Mesendoderm (in vitro differentiated cells): ENCODE results near the gene MESD. TPM values are rescaled to one million over a fixed set of nuclear protein-coding genes. Genes with fewer than 3 reads are reported as not detected.

Source experiments
- DNase-seq: peaks from one replicate; pipeline ENCODE4 v3.0.0; 2013
- H2AK5ac ChIP-seq: 2 replicates; pipeline ENCODE4 v1.6.1; 2013; ENCODE audit warnings: low read length, inconsistent platforms
- H2BK120ac ChIP-seq: 2 replicates; pipeline ENCODE4 v1.6.1; 2013; ENCODE audit warnings: low read depth, mild to moderate bottlenecking, low read length, moderate library complexity, mixed read lengths
- H2BK15ac ChIP-seq: replicated peaks from 2 replicates; pipeline ENCODE4 v1.6.1; 2013; ENCODE audit warnings: low read depth, mild to moderate bottlenecking, moderate library complexity
- H2BK5ac ChIP-seq: 2 replicates; pipeline ENCODE4 v1.6.1; 2013; ENCODE audit warnings: low read length, inconsistent platforms
- H3K18ac ChIP-seq: 2 replicates; pipeline ENCODE4 v1.6.1; 2013; ENCODE audit warnings: mild to moderate bottlenecking, low read length, mixed read lengths
- H3K23ac ChIP-seq: one replicate; pipeline ENCODE4 v1.6.1; 2013; ENCODE audit warnings: low read length
- H3K27ac ChIP-seq: 2 replicates; pipeline ENCODE4 v1.5.1; 2013; ENCODE audit warnings: low read depth, mild to moderate bottlenecking, inconsistent platforms, low read length, moderate library complexity
- H3K27me3 ChIP-seq: 2 replicates; pipeline ENCODE4 v1.6.1; 2013; ENCODE audit warnings: low read length, control low read depth, mild to moderate bottlenecking, inconsistent platforms; ENCODE audit not compliant: insufficient read depth, poor library complexity
- H3K36me3 ChIP-seq: 2 replicates; pipeline ENCODE4 v1.6.1; 2013; ENCODE audit warnings: low read length, inconsistent platforms; ENCODE audit not compliant: control insufficient read depth, insufficient read depth
- H3K4ac ChIP-seq: one replicate; pipeline ENCODE4 v1.6.1; 2013; ENCODE audit warnings: low read depth, mild to moderate bottlenecking, low read length, moderate library complexity
- H3K4me1 ChIP-seq: 2 replicates; pipeline ENCODE4 v1.6.1; 2013; ENCODE audit warnings: low read depth, low read length, inconsistent platforms; ENCODE audit not compliant: control insufficient read depth
- H3K4me2 ChIP-seq: 2 replicates; pipeline ENCODE4 v1.6.1; 2013; ENCODE audit warnings: low read length
- H3K4me3 ChIP-seq: 2 replicates; pipeline ENCODE4 v1.5.1; 2013; ENCODE audit warnings: mild to moderate bottlenecking, low read length
- H3K56ac ChIP-seq: one replicate; pipeline ENCODE4 v1.6.1; 2013; ENCODE audit warnings: low read length
- H3K79me1 ChIP-seq: 2 replicates; pipeline ENCODE4 v1.6.1; 2013; ENCODE audit warnings: low read length, inconsistent platforms
- H3K79me2 ChIP-seq: 2 replicates; pipeline ENCODE4 v1.6.1; 2013; ENCODE audit warnings: mild to moderate bottlenecking, low read length; ENCODE audit not compliant: control insufficient read depth, insufficient read depth
- H3K9ac ChIP-seq: 2 replicates; pipeline ENCODE4 v1.6.1; 2013; ENCODE audit warnings: low read length, inconsistent platforms
- H4K5ac ChIP-seq: one replicate; pipeline ENCODE4 v1.6.1; 2013; ENCODE audit warnings: low read length
- H4K8ac ChIP-seq: one replicate; pipeline ENCODE4 v1.6.1; 2013; ENCODE audit warnings: low read depth, mild to moderate bottlenecking, control low read depth, low read length, moderate library complexity
- WGBS: extraction: QIAGEN DNeasy Blood & Tissue Kit; methylation state at CpG from one replicate; pipeline ENCODE4 v1.1.7; 2013; ENCODE audit warnings: low lambda C conversion rate, missing lambda C conversion rate; ENCODE audit not compliant: insufficient coverage; ENCODE audit errors: extremely low coverage; 5-methylcytosine and 5-hydroxymethylcytosine counted together
- polyA plus RNA-seq, 2 experiments: library from polyadenylated mRNA; stranded (reverse); fragments of 200-250 nt; gene quantifications; one replicate each; pipeline ENCODE4 v1.2.3, GENCODE V29; 2013

Gene MESD
- polyA plus RNA-seq (2013, experiment 1 of 2), result 32.1 TPM
- 31.9 TPM for polyA plus RNA-seq (2013, experiment 2 of 2)

GRCh38 chr15:80989518-80990478 lies at the start of gene MESD:
Gene MESD, minus strand, starts transcription at chr15:80989819. Its CDS starts 28 bp downstream, at chr15:80989791.
- peak; percentile 97 for DNase-seq
- Histone ChIP-seq H2AK5ac (peak within 1 kb of the TSS; percentile 7), H3K56ac (peak within 1 kb of the TSS; percentile 94), H3K79me1 (peaks cover 16% of the 10 kb centered on the region), H4K8ac (no peak within 1 kb of the TSS), H3K4me1 (peaks cover 17% of the 10 kb centered on the region), H3K9ac (peak within 1 kb of the TSS; percentile 88), H3K4me3 (peak within 1 kb of the TSS; percentile 70), H3K79me2 (peaks cover 39% of the 10 kb centered on the region), H2BK5ac (peak within 1 kb of the TSS; percentile 29), H4K5ac (peak within 1 kb of the TSS; percentile 77), H2BK15ac (no peak within 1 kb of the TSS), H3K4me2 (peak within 1 kb of the TSS; percentile 98), H3K36me3 (no peaks in the 10 kb centered on the region), H3K27me3 (no peaks in the 10 kb centered on the region), H3K18ac (peak within 1 kb of the TSS; percentile 78), H3K27ac (peak within 1 kb of the TSS; percentile 56), H3K23ac (no peak within 1 kb of the TSS), H2BK120ac (no peak within 1 kb of the TSS), H3K4ac (peak within 1 kb of the TSS; percentile 85)
- WGBS, result no CpG with 5 or more reads among the region's 63 CpGs

- DNase-seq, result no peak
- no peaks in the 10 kb centered on the region for H3K79me1 ChIP-seq
- H4K8ac ChIP-seq, result no peak overlapping the region
- no peak overlapping the region for H3K4me2 ChIP-seq
- H2AK5ac ChIP-seq, result no peak overlapping the region
- no peaks in the 10 kb centered on the region for H3K4me1 ChIP-seq
- no peak overlapping the region for H3K4me3 ChIP-seq
- no peak overlapping the region for H2BK15ac ChIP-seq
- no peak overlapping the region for H3K18ac ChIP-seq
- no peaks in the 10 kb centered on the region for H3K27me3 ChIP-seq
- no peak overlapping the region for H3K56ac ChIP-seq
- H3K23ac ChIP-seq, result no peak overlapping the region
- no peak overlapping the region for H3K27ac ChIP-seq
- H3K4ac ChIP-seq, result no peak overlapping the region
- H2BK5ac ChIP-seq, result no peak overlapping the region
- no peak overlapping the region for H4K5ac ChIP-seq
- WGBS, result no CpG with 5 or more reads among the region's 4 CpGs
- no peak overlapping the region for H2BK120ac ChIP-seq
- no peaks in the 10 kb centered on the region for H3K36me3 ChIP-seq
- no peak overlapping the region for H3K9ac ChIP-seq
- H3K79me2 ChIP-seq, result no peaks in the 10 kb centered on the region
Observed at GRCh38 chr15:81038975-81039607, 49.5 kb upstream of the MESD start.

- Histone ChIP-seq H2BK15ac (no peak overlapping the region), H3K9ac (no peak overlapping the region), H3K4ac (no peak overlapping the region), H3K27ac (no peak overlapping the region), H4K5ac (no peak overlapping the region), H3K4me3 (no peak overlapping the region), H2AK5ac (no peak overlapping the region), H3K27me3 (no peaks in the 10 kb centered on the region), H3K18ac (no peak overlapping the region), H3K4me2 (no peak overlapping the region), H3K23ac (no peak overlapping the region), H2BK120ac (no peak overlapping the region), H3K36me3 (no peaks in the 10 kb centered on the region), H3K56ac (no peak overlapping the region), H2BK5ac (no peak overlapping the region), H3K4me1 (no peaks in the 10 kb centered on the region), H3K79me1 (no peaks in the 10 kb centered on the region), H3K79me2 (no peaks in the 10 kb centered on the region), H4K8ac (no peak overlapping the region)
- WGBS, result no CpG with 5 or more reads among the region's 14 CpGs
- DNase-seq, result no peak
Observed at GRCh38 chr15:81037952-81038743, 48.5 kb upstream of the MESD start.

- H3K36me3 ChIP-seq, result no peaks in the 10 kb centered on the region
- no peaks in the 10 kb centered on the region for H3K27me3 ChIP-seq
- H2BK15ac ChIP-seq, result no peak overlapping the region
- H3K4me2 ChIP-seq, result no peak overlapping the region
- no peak overlapping the region for H3K9ac ChIP-seq
- no peak overlapping the region for H3K56ac ChIP-seq
- H3K4me3 ChIP-seq, result no peak overlapping the region
- H4K8ac ChIP-seq, result no peak overlapping the region
- no CpG with 5 or more reads among the region's 2 CpGs for WGBS
- no peak overlapping the region for H3K18ac ChIP-seq
- H3K23ac ChIP-seq, result no peak overlapping the region
- no peak overlapping the region for H4K5ac ChIP-seq
- H3K4ac ChIP-seq, result no peak overlapping the region
- no peaks in the 10 kb centered on the region for H3K79me1 ChIP-seq
- H2AK5ac ChIP-seq, result no peak overlapping the region
- H2BK5ac ChIP-seq, result no peak overlapping the region
- no peak for DNase-seq
- H3K4me1 ChIP-seq, result no peaks in the 10 kb centered on the region
- no peaks in the 10 kb centered on the region for H3K79me2 ChIP-seq
- H3K27ac ChIP-seq, result no peak overlapping the region
- H2BK120ac ChIP-seq, result no peak overlapping the region
Observed at GRCh38 chr15:81033508-81033907, 43.9 kb upstream of the MESD start.

GRCh38 chr15:81032818-81033217 lies 43.2 kb upstream of the MESD start:
- WGBS, result no CpG with 5 or more reads among the region's 1 CpG

More at GRCh38 chr15:81032818-81033217, 43.2 kb upstream of the MESD start:
- Histone ChIP-seq H2AK5ac (no peak overlapping the region), H4K5ac (no peak overlapping the region), H2BK5ac (no peak overlapping the region), H3K23ac (no peak overlapping the region), H3K18ac (no peak overlapping the region), H3K79me2 (no peaks in the 10 kb centered on the region), H3K9ac (no peak overlapping the region), H3K36me3 (no peaks in the 10 kb centered on the region), H3K27ac (no peak overlapping the region), H2BK15ac (no peak overlapping the region), H2BK120ac (no peak overlapping the region), H3K4me2 (no peak overlapping the region), H4K8ac (no peak overlapping the region), H3K79me1 (no peaks in the 10 kb centered on the region), H3K4me3 (no peak overlapping the region), H3K4me1 (no peaks in the 10 kb centered on the region), H3K4ac (no peak overlapping the region), H3K27me3 (no peaks in the 10 kb centered on the region), H3K56ac (no peak overlapping the region)
- no peak for DNase-seq
